GM21576 (cell line): Measurements from ENCODE around the gene DSC3.
"Not testable (repeated sequence)": the region's sequence is repeated elsewhere in the genome, so short reads cannot be mapped to it uniquely, and the experiment has no call there.

ENCODE experiments used
- ATAC-seq: cut with Tn5 transposase; IDR thresholded peaks from one replicate; pipeline ENCODE4 v1.9.1; 2021; ENCODE audit warnings: mild to moderate bottlenecking, moderate library complexity; ENCODE audit not compliant: unreplicated experiment

DSC3 gene

GRCh38 chr18:30978091-30978490 lies 64.5 kb downstream of the DSC3 start:
- ATAC-seq: not testable (repeated sequence)

GRCh38 chr18:30971338-30971956 lies 71.1 kb downstream of the DSC3 start:
- ATAC-seq: peak; percentile 80

DNA sequence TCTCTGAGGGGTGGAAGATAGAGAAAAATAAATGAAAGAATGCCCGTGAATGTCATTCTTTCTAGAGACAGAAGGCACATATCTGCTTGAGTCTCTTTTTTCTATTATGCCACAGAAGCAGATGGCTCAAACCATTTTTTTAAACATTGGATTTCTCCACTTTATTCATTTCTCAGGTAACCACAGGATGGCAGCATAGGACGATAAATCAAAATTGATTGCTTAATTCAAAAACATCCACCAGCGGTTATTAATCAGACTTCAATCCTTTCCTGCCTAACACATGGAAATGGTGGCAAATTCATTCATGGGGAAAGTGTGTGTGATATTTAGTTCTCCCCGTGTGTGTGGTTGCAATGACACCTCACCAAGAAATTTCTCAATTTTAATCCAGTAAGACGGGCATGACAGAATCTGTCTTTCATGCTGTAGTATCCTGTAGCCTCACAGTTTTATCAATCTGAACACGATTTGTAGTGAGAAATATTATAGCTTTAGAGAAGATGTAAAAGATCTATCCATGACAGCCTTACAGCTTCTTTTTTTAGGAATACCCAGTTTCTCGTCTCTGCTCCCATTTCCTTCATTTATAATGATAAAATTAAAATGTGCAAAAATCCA lies 72.2 kb downstream of the DSC3 start:
- no peak for ATAC-seq

GRCh38 chr18:30969670-30970170 lies 72.8 kb downstream of the DSC3 start:
- no peak for ATAC-seq

- ATAC-seq: no peak
These were observed 74.8 kb downstream of the DSC3 start for GRCh38 chr18:30967701-30968100.

GRCh38 chr18:30965237-30965636 lies 77.3 kb downstream of the DSC3 start:
- ATAC-seq: no peak

GRCh38 chr18:30960661-30961060 lies 81.9 kb downstream of the DSC3 start:
- ATAC-seq: no peak

GRCh38 chr18:30957066-30957465 lies 85.5 kb downstream of the DSC3 start:
- no peak for ATAC-seq

- no peak for ATAC-seq
These were observed 88.3 kb downstream of the DSC3 start for GRCh38 chr18:30954262-30954661.

- no peak for ATAC-seq
These were observed 96.8 kb downstream of the DSC3 start for GRCh38 chr18:30945761-30946160.

DNA sequence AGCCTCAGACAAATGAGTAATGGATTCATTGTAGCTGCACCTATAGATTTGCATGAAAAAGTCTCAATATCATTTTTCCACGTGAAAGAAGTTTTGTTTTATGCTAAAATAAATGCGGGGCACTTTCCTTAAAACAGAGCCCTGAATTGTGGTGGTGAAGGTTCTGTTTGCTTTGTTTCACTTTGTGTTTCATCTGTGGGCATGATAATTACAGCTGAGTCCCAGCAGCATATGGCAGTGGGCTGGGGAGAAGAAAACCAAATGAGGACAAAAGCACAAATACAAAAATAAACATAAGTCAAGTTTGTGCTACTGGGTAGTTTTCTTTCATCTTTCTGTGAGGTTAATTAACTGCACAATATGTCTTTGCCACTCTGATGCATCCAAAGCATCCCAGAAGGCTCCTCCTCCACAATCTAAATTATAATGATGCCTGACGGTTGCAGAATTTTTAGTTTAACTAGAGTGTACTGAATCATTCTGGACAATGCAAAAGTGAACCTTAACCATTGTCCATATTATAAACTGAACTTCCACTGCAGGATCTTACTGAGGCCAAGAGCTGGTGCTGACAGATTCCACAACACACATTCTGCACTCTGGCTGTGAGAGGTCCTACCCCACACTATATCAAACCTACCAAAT lies 97.6 kb downstream of the DSC3 start:
- ATAC-seq: no peak

DNA sequence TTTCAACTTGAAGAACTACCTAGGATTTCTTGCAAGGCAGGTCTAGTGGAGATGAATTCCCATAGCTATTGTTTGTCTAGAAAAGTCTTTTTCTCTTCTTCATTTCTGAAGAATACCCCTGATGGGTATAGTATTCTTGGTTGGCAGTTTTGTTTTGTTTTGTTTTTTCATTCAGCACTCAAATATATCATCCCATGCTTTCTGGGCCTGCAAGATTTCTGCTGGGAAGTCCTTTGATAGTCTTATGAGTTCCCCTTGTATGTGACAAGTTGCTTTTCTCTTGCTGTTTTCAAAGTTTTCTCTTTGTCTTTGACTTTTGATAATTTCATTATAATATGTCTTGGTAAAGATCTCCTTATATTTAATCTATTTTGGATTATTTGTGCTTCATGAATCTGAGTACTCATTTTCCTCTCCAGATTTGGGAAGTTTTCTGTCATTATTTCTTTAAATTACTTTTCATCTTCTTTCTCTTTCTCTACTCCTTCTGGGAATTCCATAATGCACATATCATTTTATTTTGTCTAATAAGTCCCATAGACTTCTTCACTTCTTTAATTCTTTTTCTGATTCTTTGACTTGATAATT lies 101.5 kb downstream of the DSC3 start:
- no peak for ATAC-seq
